DMS114 treated with DMSO at 0.1 percent for 48 hours (cell line): ENCODE data around the gene CDH22.

ENCODE experiments used
- DNase-seq: peaks from one replicate; lab custom pipeline; 2025; ENCODE audit not compliant: unreplicated experiment; lab: John Stamatoyannopoulos, UW

The CDH22 gene, protein sequence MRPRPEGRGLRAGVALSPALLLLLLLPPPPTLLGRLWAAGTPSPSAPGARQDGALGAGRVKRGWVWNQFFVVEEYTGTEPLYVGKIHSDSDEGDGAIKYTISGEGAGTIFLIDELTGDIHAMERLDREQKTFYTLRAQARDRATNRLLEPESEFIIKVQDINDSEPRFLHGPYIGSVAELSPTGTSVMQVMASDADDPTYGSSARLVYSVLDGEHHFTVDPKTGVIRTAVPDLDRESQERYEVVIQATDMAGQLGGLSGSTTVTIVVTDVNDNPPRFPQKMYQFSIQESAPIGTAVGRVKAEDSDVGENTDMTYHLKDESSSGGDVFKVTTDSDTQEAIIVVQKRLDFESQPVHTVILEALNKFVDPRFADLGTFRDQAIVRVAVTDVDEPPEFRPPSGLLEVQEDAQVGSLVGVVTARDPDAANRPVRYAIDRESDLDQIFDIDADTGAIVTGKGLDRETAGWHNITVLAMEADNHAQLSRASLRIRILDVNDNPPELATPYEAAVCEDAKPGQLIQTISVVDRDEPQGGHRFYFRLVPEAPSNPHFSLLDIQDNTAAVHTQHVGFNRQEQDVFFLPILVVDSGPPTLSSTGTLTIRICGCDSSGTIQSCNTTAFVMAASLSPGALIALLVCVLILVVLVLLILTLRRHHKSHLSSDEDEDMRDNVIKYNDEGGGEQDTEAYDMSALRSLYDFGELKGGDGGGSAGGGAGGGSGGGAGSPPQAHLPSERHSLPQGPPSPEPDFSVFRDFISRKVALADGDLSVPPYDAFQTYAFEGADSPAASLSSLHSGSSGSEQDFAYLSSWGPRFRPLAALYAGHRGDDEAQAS

GRCh38 chr20:46308258-46309157, at the start of gene CDH22:
TSS of gene CDH22 (minus strand) at chr20:46308498. CDS start at chr20:46251294, 57,204 bp downstream.
- DNase-seq, result peak; percentile 51

DNA sequence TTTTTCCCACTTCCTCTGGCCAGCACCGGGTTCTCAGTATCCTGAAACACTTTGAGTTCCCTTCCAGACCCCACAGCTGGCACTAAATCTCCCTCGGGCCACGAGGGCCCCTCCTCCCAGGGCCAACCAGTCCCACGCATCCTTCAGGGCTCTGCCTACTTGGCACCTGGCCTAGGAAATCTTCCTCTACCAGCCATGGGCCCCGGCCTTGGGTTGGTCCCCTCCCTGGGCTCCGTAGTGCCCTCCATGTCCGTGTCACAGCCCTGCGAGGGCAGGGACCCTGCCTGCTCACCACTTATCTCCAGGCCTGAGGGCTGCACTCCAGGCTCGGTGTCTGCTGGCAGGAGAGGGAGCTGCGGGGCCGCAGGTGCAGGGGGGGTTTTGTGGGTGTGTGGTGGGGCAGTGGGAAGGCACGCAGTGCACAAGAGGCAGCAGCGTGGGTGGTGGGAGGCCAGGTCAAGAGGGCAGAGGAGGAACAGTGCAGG, 48.8 kb upstream of the CDH22 start:
- no peak for DNase-seq

DNA sequence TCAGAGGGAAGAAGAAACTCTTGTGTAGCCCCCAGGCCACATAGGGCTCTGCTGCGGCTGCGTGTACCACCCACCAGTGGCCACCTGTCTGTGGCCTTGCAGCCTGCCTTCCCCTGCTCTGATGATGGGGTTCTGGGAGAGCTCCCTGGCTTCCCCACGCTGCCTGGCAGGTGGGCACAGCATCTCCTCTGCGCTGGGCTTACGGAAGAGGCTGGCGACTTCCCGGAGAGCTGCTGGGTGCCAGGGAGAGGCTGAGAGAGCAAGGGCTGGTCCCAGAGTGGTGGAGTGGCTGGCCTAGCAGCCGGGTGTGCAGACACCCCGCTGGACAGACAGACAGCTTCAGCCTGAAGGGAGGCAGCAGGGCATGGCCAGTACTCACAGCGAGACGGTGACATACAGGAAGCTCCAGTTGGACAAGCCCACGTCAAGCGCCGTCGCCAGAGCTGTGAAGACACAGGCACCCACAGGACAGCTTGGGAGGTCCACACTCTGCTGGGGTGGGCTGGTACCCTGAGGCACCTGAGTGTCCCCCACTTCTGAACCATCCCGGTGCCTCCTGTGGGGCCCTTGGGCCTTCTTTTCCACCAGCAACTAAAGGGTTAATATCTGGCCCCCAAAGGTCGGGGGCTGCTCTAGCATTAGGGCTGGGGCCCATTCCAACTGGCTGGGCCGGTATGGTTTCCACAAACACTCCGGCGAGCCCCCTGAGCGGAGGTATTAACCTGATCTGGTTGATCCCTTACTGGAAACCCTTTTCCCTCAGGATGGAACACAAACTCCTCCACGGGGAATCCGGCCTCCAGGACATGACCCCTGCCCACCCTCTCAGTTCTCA, 48.1 kb upstream of the CDH22 start:
- no peak for DNase-seq

DNA sequence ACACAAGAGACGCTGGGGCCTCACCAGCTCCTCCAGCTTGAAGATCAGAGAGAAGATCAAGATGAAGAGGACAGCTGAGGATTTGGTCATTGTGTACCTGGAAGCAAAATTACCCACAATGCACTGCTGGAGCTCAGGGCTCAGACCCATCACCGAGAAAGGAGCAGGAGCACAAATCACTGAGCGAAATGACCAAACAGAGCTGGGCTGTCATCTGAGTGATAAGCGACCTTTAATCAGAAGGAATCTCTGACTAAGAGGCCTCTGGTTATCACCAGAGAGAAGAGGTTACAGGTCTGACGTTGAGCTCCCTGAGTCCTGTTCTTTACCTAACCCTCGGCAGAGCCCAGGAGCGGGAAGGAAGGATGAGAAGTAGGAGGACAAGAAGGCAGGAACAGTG, 47.5 kb upstream of the CDH22 start:
- DNase-seq, result no peak

DNA sequence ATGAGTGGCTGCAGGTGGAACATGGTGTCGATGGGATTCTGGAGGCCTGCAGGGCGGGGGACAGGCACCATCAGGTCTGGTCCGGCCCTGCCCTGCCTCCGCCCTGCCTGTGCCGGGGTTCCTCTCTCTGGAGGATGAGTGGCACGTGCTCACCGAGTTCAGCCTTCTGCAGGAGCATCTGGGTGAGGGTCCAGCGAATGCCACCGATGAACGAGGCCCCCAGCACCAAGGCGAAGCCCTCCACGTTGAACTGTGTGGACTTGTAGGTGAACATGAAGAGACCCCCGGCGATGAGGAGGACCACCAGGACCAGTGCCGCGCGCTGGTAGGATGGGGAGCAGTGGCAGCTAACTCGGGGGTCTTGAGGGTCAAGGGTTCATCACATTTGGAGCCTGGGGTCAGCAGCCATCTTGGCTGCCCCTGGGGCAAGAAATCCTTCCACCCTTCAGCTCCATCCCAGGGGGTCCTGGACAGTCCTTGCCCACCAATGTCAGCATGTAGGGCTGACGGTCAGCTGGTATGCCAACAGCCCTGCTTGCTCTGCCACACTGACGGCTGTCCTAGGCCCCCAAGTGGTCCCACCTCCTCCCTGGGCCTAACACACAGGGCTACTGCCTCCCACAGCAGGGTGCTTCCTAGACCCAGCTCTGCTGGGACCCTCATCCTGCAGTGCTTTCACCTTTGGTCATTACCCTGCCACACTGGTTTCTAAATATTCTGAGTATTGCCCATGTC, 46.8 kb upstream of the CDH22 start:
- no peak for DNase-seq

GRCh38 chr20:46354207-46354555, 45.9 kb upstream of the CDH22 start:
- DNase-seq, result no peak

- no peak for DNase-seq
Observed at GRCh38 chr20:46353500-46354206, 45.4 kb upstream of the CDH22 start.

DNA sequence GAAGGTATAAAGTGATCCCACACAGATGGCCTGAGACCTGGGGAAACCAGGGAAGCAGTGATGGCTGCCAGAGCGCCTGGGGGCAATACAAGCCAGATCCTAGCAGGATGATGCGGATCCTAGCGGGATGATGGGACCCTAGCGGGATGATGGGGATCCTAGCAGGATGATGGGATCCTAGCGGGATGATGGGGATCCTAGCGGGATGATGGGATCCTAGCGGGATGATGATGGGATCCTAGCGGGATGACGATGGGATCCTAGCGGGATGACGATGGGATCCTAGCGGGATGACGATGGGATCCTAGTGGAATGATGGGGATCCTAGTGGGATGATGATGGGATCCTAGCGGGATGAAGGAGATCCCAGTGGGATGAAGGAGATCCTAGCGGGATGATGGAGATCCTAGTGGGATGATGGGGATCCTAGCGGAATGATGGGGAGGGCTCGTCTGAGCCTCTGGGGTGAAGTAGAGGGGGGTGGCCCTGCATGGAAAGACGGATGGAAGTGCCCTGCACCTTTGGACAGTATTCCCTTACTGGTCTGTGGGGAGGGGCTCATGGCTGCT, 44.2 kb upstream of the CDH22 start:
- no peak for DNase-seq

DNA sequence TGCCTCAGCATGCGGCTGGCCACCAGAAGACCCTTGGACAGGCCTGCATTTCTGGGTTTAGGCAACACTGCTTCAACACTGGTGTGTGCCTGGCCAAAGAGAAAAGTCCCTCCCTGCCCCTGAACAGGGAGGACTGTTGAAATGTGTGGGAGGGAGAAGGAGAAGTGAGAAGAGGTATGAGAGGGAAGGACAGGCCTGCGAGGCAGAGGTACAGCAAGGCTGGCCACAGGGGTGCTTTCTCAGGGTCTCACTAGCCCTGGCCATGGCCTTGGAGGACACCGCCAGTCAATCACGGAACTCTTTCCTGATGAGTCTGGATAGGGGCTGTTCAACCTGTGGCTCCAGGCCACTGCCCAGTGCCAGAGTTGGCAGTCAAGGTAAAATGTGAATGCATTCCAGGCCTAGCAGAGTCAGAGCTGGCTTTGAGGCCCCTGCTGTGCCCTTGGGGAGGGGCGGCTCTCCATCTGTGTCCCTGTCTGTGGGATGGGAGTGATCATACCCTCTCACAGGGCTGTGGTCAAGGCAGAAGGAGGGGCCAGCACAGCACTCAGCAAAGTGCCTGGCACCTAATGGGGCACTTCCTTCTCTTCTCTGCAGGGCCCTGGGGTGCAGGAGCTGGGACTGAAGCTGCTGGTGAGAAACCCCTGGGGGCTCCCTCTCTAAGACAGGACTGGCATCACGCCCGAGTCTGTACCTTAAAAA, 43.2 kb upstream of the CDH22 start:
- no peak for DNase-seq

- no peak for DNase-seq
Observed at GRCh38 chr20:46350986-46351267, 42.6 kb upstream of the CDH22 start.

- no peak for DNase-seq
Observed at GRCh38 chr20:46350201-46350985, 42.1 kb upstream of the CDH22 start.

- no peak for DNase-seq
Observed at GRCh38 chr20:46349742-46350056, 41.4 kb upstream of the CDH22 start.

DNA sequence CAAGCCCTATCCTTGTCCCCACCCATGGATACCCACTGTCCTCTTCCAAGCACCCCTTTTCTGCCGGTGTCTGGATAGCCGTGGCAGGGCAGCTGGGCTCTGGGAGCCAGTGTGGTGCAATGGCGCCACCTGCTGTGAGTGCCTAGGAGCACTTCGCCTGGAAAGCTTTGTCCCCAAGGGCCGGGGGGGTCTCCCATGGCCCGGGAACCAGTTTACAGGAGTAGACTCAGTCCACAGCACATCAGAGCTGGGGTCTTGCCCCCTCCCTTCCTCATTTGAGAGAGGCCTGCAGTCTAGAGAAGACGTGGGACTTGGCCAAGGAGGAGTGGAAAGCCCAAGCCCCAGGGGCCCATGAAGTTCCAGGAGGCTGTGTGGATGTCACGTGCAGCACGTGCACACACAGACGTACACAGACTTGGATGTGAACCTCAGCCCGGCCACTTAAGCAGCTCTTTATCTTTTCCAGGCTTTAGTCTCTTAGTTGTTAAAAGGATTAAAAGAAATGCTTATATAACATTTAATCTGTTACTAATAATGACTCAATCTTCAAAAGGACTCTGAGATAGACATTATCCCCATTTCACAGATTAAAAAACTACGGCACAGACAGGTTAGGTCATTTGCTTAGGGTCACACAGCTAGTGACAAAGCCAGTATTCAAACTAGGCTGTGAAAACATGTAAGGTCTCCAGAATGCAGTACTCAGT, 40.9 kb upstream of the CDH22 start:
- DNase-seq, result no peak

GRCh38 chr20:46347841-46348803, 39.8 kb upstream of the CDH22 start:
- DNase-seq, result no peak

GRCh38 chr20:46346770-46347169, 38.5 kb upstream of the CDH22 start:
- DNase-seq, result no peak
